GM23338 (cell line): Measurements from ENCODE around the gene CDC42EP2. TPM values are rescaled to one million over a fixed set of nuclear protein-coding genes. Genes with fewer than 3 reads are reported as not detected.

Experiments used
- ATAC-seq: fragments of 200-7000 bp; cut with Tn5 transposase; 3 replicates; pipeline ENCODE4 v1.9.1; 2020
- DNase-seq: peaks from one replicate; pipeline ENCODE4 v3.0.0-alpha.2; 2015; ENCODE audit warnings: low spot score
- H2AFZ ChIP-seq: fragments of 200-600 bp; sonication (generic); 2 replicates; pipeline ENCODE4 v1.8.0; 2016; ENCODE audit warnings: antibody characterized with exemption, mild to moderate bottlenecking, moderate library complexity
- H3F3A ChIP-seq: fragments of 200-600 bp; sonication (generic); replicated peaks from 2 replicates; pipeline ENCODE4 v1.8.0; 2017; ENCODE audit warnings: antibody characterized with exemption, mixed run types, low read depth
- H3K27ac ChIP-seq: fragments of 200-600 bp; sonication (generic); 2 replicates; pipeline ENCODE4 v1.6.1; 2016; ENCODE audit warnings: low read depth
- H3K27me3 ChIP-seq: fragments of 200-600 bp; sonication (generic); 2 replicates; pipeline ENCODE4 v1.8.0; 2016; ENCODE audit warnings: mild to moderate bottlenecking, mixed run types, moderate library complexity; ENCODE audit not compliant: insufficient read depth
- H3K36me3 ChIP-seq: fragments of 200-600 bp; sonication (generic); 2 replicates; pipeline ENCODE4 v1.8.0; 2016; ENCODE audit warnings: mild to moderate bottlenecking; ENCODE audit not compliant: insufficient read depth
- H3K4me1 ChIP-seq: fragments of 200-600 bp; sonication (generic); 2 replicates; pipeline ENCODE4 v1.8.0; 2016; ENCODE audit warnings: mild to moderate bottlenecking, moderate library complexity; ENCODE audit not compliant: insufficient read depth
- H3K4me2 ChIP-seq: fragments of 200-600 bp; sonication (generic); 2 replicates; pipeline ENCODE4 v1.7.1; 2017; ENCODE audit warnings: mixed run types
- H3K4me3 ChIP-seq: fragments of 200-600 bp; sonication (generic); 2 replicates; pipeline ENCODE4 v1.6.1; 2016; ENCODE audit warnings: mixed run types
- H3K79me2 ChIP-seq: fragments of 200-600 bp; sonication (generic); replicated peaks from 2 replicates; pipeline ENCODE4 v1.8.0; 2017; ENCODE audit warnings: mild to moderate bottlenecking; ENCODE audit not compliant: insufficient read depth
- H3K9me2 ChIP-seq: fragments of 200-600 bp; sonication (generic); 2 replicates; pipeline ENCODE4 v1.8.0; 2017; ENCODE audit not compliant: insufficient read depth
- H4K20me1 ChIP-seq: fragments of 200-600 bp; sonication (generic); replicated peaks from 2 replicates; pipeline ENCODE4 v1.8.0; 2017; ENCODE audit warnings: mild to moderate bottlenecking; ENCODE audit not compliant: insufficient read depth
- H3K27ac Mint-ChIP-seq: 2 replicates; pipeline ENCODE4 v1.8.0; 2020; ENCODE audit warnings: inconsistent platforms, mild to moderate bottlenecking, moderate library complexity, mixed read lengths
- H3K27me3 Mint-ChIP-seq: 3 replicates; pipeline ENCODE4 v1.8.0; 2022; ENCODE audit warnings: low read depth, mild to moderate bottlenecking, moderate library complexity, mixed read lengths, inconsistent platforms; ENCODE audit not compliant: insufficient read depth, poor library complexity
- H3K36me3 Mint-ChIP-seq: 3 replicates; pipeline ENCODE4 v1.8.0; 2021; ENCODE audit warnings: low read depth, mild to moderate bottlenecking, inconsistent platforms, moderate library complexity, mixed read lengths
- H3K4me1 Mint-ChIP-seq: 3 replicates; pipeline ENCODE4 v1.8.0; 2020; ENCODE audit warnings: mild to moderate bottlenecking, inconsistent platforms, mixed read lengths
- H3K4me3 Mint-ChIP-seq: 3 replicates; pipeline ENCODE4 v1.8.0; 2021; ENCODE audit warnings: moderate library complexity, mild to moderate bottlenecking, inconsistent platforms, mixed read lengths
- H3K9me3 Mint-ChIP-seq: 3 replicates; pipeline ENCODE4 v1.8.0; 2020; ENCODE audit warnings: moderate library complexity, mild to moderate bottlenecking, inconsistent platforms, mixed read lengths
- EZH2phosphoT487 ChIP-seq: fragments of 200-600 bp; sonication (generic); IDR thresholded peaks from one replicate; pipeline ENCODE4 v1.8.1; 2018; ENCODE audit warnings: antibody characterized with exemption; ENCODE audit not compliant: unreplicated experiment
- NANOG ChIP-seq: IDR thresholded peaks from 2 replicates; pipeline ENCODE4 v1.6.1; 2016; ENCODE audit warnings: antibody characterized with exemption, borderline replicate concordance
- POLR2AphosphoS5 ChIP-seq: IDR thresholded peaks from 2 replicates; pipeline ENCODE4 v1.6.1; 2016; ENCODE audit warnings: antibody characterized with exemption, low read depth
- STAT1 ChIP-seq: IDR thresholded peaks from one replicate; pipeline ENCODE4 v1.6.1; 2016; ENCODE audit warnings: antibody characterized with exemption; ENCODE audit not compliant: unreplicated experiment
- ZNF114 ChIP-seq: fragments of 250-450 bp; sonication (Bioruptor Pico); IDR thresholded peaks from 2 replicates; pipeline ENCODE4 v1.5.0; 2020; ENCODE audit warnings: mild to moderate bottlenecking, moderate library complexity
- ZNF331 ChIP-seq: fragments of 250-450 bp; sonication (Bioruptor Pico); IDR thresholded peaks from 2 replicates; pipeline ENCODE4 v1.5.0; 2020; ENCODE audit warnings: low read depth, mild to moderate bottlenecking, moderate library complexity
- polyA plus RNA-seq: library from polyadenylated mRNA; unstranded; fragments of >200 nt; fragmentation: Nextera tagmentation; extraction: Ambion mirVana; gene quantifications from 2 replicates; pipeline ENCODE4 v1.2.1, GENCODE V29; 2016
- total RNA-seq: library from RNA; depleted of rRNA; stranded (reverse); fragments of >200 nt; shearing (Covaris generic); gene quantifications from 2 replicates; pipeline ENCODE4 v1.2.3, GENCODE V29; 2014
- TF ChIP-seq, protein P1 (sequence below): IDR thresholded peaks from 2 replicates; pipeline ENCODE4 v1.6.1; 2016; ENCODE audit warnings: antibody characterized with exemption
- TF ChIP-seq, protein P2 (sequence below): fragments of 250-450 bp; sonication (Bioruptor Pico); IDR thresholded peaks from 2 replicates; pipeline ENCODE4 v1.5.0; 2020; ENCODE audit warnings: mild to moderate bottlenecking, moderate library complexity

Gene CDC42EP2
- total and polyA plus RNA-seq, 2 experiments from 2014 or later: 18.2 to 19.0 TPM

DNA sequence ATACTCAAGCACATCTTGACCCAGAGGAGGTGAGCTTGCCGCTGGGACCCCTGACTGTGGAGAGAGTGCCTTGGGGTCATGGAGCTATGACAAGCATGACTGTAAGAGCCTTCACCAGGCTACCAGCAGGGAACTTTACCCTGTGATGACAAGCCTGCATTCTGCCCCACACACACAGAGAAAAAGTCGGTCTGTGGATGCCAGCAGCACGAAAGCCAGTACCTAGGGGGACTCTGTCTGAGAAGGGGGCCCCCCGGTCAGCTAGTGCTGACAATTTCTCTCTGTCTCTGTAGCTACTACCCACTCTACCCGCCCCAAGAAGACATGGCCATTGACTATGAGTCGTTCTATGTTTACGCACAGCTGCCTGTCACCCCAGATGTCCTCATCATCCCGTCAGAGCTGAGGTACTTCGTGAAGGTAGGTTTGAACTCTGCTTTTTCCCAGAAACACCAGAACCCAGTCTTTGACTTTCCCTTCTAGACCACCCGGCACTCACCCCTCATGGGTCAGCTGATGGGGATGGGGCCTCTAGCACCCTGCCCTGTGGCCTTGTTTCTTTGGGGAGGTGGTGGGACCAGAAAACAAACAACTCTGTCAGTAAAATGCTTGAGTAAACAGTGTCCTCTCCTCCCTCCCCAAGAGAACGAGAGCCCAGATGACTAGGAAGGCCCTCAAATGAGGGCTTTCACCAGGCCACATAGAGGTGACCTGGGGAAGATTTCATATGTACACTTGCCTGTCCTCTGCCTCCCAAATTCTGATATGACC lies 18.9 kb upstream of the CDC42EP2 start:
- H3K4me1 ChIP-seq: no peaks in the 10 kb centered on the region; the same call in 1 of the 2 replicates
- H3K27ac ChIP-seq: no peak overlapping the region
- H3K9me2 ChIP-seq: no peaks in the 10 kb centered on the region
- no peak overlapping the region for H2AFZ ChIP-seq
- no peak overlapping the region for H3K27ac Mint-ChIP-seq
- no peaks in the 10 kb centered on the region for H3K27me3 Mint-ChIP-seq
- peaks cover 9% of the 10 kb centered on the region; the same call in 2 of the 3 replicates for H3K4me1 Mint-ChIP-seq
- ATAC-seq: no peak
- H3K79me2 ChIP-seq: no peaks in the 10 kb centered on the region
- no peak overlapping the region for H3K4me3 ChIP-seq
- H3K9me3 Mint-ChIP-seq: no peaks in the 10 kb centered on the region
- peaks cover 7% of the 10 kb centered on the region; the same call in 1 of the 2 replicates for H4K20me1 ChIP-seq
- no peak overlapping the region for H3K4me3 Mint-ChIP-seq
- H3K27me3 ChIP-seq: no peaks in the 10 kb centered on the region
- H3K36me3 Mint-ChIP-seq: peaks cover 62% of the 10 kb centered on the region
- peaks cover 11% of the 10 kb centered on the region; the same call in 1 of the 2 replicates for H3K36me3 ChIP-seq
- no peak for DNase-seq
- no peak overlapping the region for H3K4me2 ChIP-seq
- no peak for TF ChIP-seq POLR2AphosphoS5
- no peak for TF ChIP-seq ZNF331 (CRISPR knock-in tag)
- no peak for TF ChIP-seq ZNF114 (CRISPR knock-in tag)
- TF ChIP-seq NANOG: no peak
- no peak for TF ChIP-seq EZH2phosphoT487
- TF ChIP-seq, protein P1, sequence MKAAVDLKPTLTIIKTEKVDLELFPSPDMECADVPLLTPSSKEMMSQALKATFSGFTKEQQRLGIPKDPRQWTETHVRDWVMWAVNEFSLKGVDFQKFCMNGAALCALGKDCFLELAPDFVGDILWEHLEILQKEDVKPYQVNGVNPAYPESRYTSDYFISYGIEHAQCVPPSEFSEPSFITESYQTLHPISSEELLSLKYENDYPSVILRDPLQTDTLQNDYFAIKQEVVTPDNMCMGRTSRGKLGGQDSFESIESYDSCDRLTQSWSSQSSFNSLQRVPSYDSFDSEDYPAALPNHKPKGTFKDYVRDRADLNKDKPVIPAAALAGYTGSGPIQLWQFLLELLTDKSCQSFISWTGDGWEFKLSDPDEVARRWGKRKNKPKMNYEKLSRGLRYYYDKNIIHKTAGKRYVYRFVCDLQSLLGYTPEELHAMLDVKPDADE: no peak
- TF ChIP-seq, protein P2, sequence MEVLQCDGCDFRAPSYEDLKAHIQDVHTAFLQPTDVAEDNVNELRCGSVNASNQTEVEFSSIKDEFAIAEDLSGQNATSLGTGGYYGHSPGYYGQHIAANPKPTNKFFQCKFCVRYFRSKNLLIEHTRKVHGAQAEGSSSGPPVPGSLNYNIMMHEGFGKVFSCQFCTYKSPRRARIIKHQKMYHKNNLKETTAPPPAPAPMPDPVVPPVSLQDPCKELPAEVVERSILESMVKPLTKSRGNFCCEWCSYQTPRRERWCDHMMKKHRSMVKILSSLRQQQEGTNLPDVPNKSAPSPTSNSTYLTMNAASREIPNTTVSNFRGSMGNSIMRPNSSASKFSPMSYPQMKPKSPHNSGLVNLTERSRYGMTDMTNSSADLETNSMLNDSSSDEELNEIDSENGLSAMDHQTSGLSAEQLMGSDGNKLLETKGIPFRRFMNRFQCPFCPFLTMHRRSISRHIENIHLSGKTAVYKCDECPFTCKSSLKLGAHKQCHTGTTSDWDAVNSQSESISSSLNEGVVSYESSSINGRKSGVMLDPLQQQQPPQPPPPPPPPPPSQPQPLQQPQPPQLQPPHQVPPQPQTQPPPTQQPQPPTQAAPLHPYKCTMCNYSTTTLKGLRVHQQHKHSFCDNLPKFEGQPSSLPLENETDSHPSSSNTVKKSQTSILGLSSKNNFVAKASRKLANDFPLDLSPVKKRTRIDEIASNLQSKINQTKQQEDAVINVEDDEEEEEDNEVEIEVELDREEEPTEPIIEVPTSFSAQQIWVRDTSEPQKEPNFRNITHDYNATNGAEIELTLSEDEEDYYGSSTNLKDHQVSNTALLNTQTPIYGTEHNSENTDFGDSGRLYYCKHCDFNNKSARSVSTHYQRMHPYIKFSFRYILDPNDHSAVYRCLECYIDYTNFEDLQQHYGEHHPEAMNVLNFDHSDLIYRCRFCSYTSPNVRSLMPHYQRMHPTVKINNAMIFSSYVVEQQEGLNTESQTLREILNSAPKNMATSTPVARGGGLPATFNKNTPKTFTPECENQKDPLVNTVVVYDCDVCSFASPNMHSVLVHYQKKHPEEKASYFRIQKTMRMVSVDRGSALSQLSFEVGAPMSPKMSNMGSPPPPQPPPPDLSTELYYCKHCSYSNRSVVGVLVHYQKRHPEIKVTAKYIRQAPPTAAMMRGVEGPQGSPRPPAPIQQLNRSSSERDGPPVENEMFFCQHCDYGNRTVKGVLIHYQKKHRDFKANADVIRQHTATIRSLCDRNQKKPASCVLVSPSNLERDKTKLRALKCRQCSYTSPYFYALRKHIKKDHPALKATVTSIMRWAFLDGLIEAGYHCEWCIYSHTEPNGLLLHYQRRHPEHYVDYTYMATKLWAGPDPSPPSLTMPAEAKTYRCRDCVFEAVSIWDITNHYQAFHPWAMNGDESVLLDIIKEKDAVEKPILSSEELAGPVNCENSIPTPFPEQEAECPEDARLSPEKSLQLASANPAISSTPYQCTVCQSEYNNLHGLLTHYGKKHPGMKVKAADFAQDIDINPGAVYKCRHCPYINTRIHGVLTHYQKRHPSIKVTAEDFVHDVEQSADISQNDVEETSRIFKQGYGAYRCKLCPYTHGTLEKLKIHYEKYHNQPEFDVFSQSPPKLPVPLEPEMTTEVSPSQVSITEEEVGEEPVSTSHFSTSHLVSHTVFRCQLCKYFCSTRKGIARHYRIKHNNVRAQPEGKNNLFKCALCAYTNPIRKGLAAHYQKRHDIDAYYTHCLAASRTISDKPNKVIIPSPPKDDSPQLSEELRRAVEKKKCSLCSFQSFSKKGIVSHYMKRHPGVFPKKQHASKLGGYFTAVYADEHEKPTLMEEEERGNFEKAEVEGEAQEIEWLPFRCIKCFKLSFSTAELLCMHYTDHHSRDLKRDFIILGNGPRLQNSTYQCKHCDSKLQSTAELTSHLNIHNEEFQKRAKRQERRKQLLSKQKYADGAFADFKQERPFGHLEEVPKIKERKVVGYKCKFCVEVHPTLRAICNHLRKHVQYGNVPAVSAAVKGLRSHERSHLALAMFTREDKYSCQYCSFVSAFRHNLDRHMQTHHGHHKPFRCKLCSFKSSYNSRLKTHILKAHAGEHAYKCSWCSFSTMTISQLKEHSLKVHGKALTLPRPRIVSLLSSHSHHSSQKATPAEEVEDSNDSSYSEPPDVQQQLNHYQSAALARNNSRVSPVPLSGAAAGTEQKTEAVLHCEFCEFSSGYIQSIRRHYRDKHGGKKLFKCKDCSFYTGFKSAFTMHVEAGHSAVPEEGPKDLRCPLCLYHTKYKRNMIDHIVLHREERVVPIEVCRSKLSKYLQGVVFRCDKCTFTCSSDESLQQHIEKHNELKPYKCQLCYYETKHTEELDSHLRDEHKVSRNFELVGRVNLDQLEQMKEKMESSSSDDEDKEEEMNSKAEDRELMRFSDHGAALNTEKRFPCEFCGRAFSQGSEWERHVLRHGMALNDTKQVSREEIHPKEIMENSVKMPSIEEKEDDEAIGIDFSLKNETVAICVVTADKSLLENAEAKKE: no peak
- TF ChIP-seq STAT1: no peak
- H3F3A ChIP-seq: peaks cover 24% of the 10 kb centered on the region; the same call in 1 of the 2 replicates
